A549 (cell line): ENCODE data around the gene CACNA2D2. TPM values are rescaled to one million over a fixed set of nuclear protein-coding genes. Genes with fewer than 3 reads are reported as not detected.

ENCODE experiments used
- ATAC-seq, 2 experiments: fragments of 200-7000 bp in 1 of 2; fragments of >200 bp in 1 of 2; cut with Nextera tagmentation in 1 of 2; cut with Tn5 transposase in 1 of 2; 3 replicates each; pipeline versions ENCODE4 v1.8.0 to v1.9.1; 2018 to 2020; ENCODE audit warnings: mild to moderate bottlenecking in 1 of 2, moderate library complexity in 1 of 2
- CTCF ChIA-PET: fragments of 300-600 bp; sonication (Branson Sonifier 250); formaldehyde crosslinking; extraction: SDS; loops from one replicate; lab custom pipeline; 2021; ENCODE audit warnings: antibody characterized with exemption, inconsistent platforms; lab: Yijun Ruan, JAX
- POLR2A ChIA-PET: fragments of 350-600 bp; formaldehyde crosslinking; extraction: SDS; loops from one replicate; lab custom pipeline; 2021; ENCODE audit warnings: antibody characterized with exemption, inconsistent platforms; lab: Yijun Ruan, JAX
- DNase-seq, 2 experiments: peaks; one replicate each; pipeline versions ENCODE4 v3.0.0 to v3.0.0-alpha.2; 2011 to 2016; ENCODE audit warnings: low read depth in 1 of 2, low spot score in 1 of 2
- FAIRE-seq: peaks from 2 replicates; lab custom pipeline; 2011; peaks lifted over from hg19 to GRCh38; lab: Jason Lieb, UNC
- H3K27ac ChIP-seq, 2 experiments: fragments of >200 bp; sonication (Bioruptor Twin); formaldehyde crosslinking; 3 replicates each; pipeline ENCODE4 v1.5.1; 2016 to 2017
- H3K4me1 ChIP-seq: fragments of >200 bp; sonication (Bioruptor Twin); formaldehyde crosslinking; 3 replicates; pipeline ENCODE4 v1.6.1; 2016
- H3K4me2 ChIP-seq: fragments of >200 bp; sonication (Bioruptor Twin); formaldehyde crosslinking; 3 replicates; pipeline ENCODE4 v1.6.1; 2016
- H3K4me3 ChIP-seq: fragments of >200 bp; sonication (Bioruptor Twin); formaldehyde crosslinking; 3 replicates; pipeline ENCODE4 v1.5.1; 2016
- H3K9me3 ChIP-seq: fragments of >200 bp; sonication (Bioruptor Twin); formaldehyde crosslinking; 3 replicates; pipeline ENCODE4 v1.6.1; 2016
- CBX8 ChIP-seq: fragments of 200-600 bp; sonication (generic); IDR thresholded peaks from 2 replicates; pipeline ENCODE4 v1.6.1; 2016
- EHF ChIP-seq: fragments of 250-450 bp; sonication (Bioruptor Pico); IDR thresholded peaks from 2 replicates; pipeline ENCODE4 v1.5.0; 2020; ENCODE audit warnings: mild to moderate bottlenecking
- EHMT2 ChIP-seq: fragments of 200-600 bp; sonication (generic); IDR thresholded peaks from 2 replicates; pipeline ENCODE4 v1.6.1; 2016; ENCODE audit warnings: antibody characterized with exemption, low read depth, mild to moderate bottlenecking, moderate library complexity
- GATA3 ChIP-seq: IDR thresholded peaks from 2 replicates; pipeline ENCODE4 v1.6.1; 2012; ENCODE audit warnings: borderline replicate concordance
- HEYL ChIP-seq: fragments of 250-450 bp; sonication (Bioruptor Pico); IDR thresholded peaks from 2 replicates; pipeline ENCODE4 v1.8.0; 2021; ENCODE audit warnings: mild to moderate bottlenecking, moderate library complexity
- JUN ChIP-seq, 2 experiments: fragments of >200 bp; sonication (Bioruptor Twin); formaldehyde crosslinking; IDR thresholded peaks; 2 replicates in 1 of 2; 3 replicates in 1 of 2; pipeline ENCODE4 v1.6.1; 2016 to 2017
- KDM1A ChIP-seq: fragments of 200-600 bp; sonication (generic); IDR thresholded peaks from 2 replicates; pipeline ENCODE4 v1.6.1; 2016; ENCODE audit warnings: low read depth, mild to moderate bottlenecking
- KDM5A ChIP-seq: fragments of 200-600 bp; sonication (generic); IDR thresholded peaks from 2 replicates; pipeline ENCODE4 v1.6.1; 2016; ENCODE audit warnings: antibody characterized with exemption, mild to moderate bottlenecking
- NPAS2 ChIP-seq: fragments of 250-450 bp; sonication (Bioruptor Pico); IDR thresholded peaks from 2 replicates; pipeline ENCODE4 v1.8.0; 2022; ENCODE audit warnings: mild to moderate bottlenecking, moderate library complexity, borderline replicate concordance
- NR3C1 ChIP-seq: fragments of >200 bp; sonication (Bioruptor Twin); formaldehyde crosslinking; IDR thresholded peaks from 3 replicates; pipeline ENCODE4 v1.6.1; 2017
- RCOR1 ChIP-seq: fragments of 150-350 bp; IDR thresholded peaks from 2 replicates; pipeline ENCODE4 v1.6.1; 2014; ENCODE audit warnings: antibody characterized with exemption, low read length, low read depth
- REST ChIP-seq: fragments of 200-600 bp; sonication (generic); IDR thresholded peaks from 2 replicates; pipeline ENCODE4 v1.6.1; 2016; ENCODE audit warnings: antibody characterized with exemption, mild to moderate bottlenecking, moderate library complexity
- SREBF2 ChIP-seq: fragments of 450-650 bp; IDR thresholded peaks from 2 replicates; pipeline ENCODE4 v1.6.1; 2014; ENCODE audit warnings: mild to moderate bottlenecking, moderate library complexity
- TFCP2L1 ChIP-seq: fragments of 250-450 bp; sonication (Bioruptor Pico); IDR thresholded peaks from 2 replicates; pipeline ENCODE4 v1.5.0; 2021; ENCODE audit warnings: mild to moderate bottlenecking
- WGBS: methylation state at CpG from one replicate; pipeline ENCODE4 v1.1.6; 2017; ENCODE audit errors: missing lambda C conversion rate; 5-methylcytosine and 5-hydroxymethylcytosine counted together
- polyA plus RNA-seq, 4 experiments: library from polyadenylated mRNA; depleted of rRNA in 3 of 4; stranded (reverse); fragments of >200 nt; fragmentation: RNase III in 1 of 4; extraction: RNeasy Plus Mini Kit Qiagen cat#74134 plus additional on column Dnase treatment in 1 of 4; gene quantifications; 2 replicates in 3 of 4; 3 replicates in 1 of 4; pipeline ENCODE4 v1.2.3, GENCODE V29; 2011 to 2017
- TF ChIP-seq, protein P1 (sequence below): fragments of 450-650 bp; IDR thresholded peaks from 2 replicates; pipeline ENCODE4 v1.6.1; 2014; ENCODE audit warnings: antibody characterized with exemption
- TF ChIP-seq, protein P2 (sequence below): IDR thresholded peaks from 2 replicates; pipeline ENCODE4 v1.6.1; 2012; ENCODE audit warnings: low read depth, borderline replicate concordance
- TF ChIP-seq, protein P3 (sequence below): fragments of >200 bp; sonication (Bioruptor Twin); formaldehyde crosslinking; IDR thresholded peaks from 3 replicates; pipeline ENCODE4 v1.5.1; 2016
- TF ChIP-seq, protein P4 (sequence below): IDR thresholded peaks from 2 replicates; pipeline ENCODE4 v1.6.1; 2012

Gene CACNA2D2
- polyA plus RNA-seq, 2 of the 4 experiments (the other 2 are of a cell fraction) = 0.21 to 0.75 TPM

DNA sequence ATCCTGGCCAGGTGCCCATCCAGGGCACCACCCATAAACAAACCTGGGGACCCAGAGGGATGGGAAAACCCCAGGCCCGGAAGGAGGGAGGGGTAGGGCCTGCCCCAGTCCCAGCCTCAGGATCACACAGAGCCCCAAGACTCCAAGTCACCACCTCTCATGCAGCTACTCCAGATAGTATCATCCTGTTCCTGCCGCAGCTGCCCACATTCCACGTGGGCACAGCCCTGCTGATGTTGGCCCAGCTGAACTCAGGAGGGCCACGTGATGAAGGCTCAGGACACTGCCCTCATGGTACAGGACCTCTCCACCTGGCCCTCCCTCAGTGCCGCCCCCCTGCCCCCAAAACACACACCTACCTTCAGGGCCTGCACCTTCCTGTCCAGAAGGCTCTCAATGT lies 69.5 kb downstream of the CACNA2D2 start:
- TF ChIP-seq, protein P1, sequence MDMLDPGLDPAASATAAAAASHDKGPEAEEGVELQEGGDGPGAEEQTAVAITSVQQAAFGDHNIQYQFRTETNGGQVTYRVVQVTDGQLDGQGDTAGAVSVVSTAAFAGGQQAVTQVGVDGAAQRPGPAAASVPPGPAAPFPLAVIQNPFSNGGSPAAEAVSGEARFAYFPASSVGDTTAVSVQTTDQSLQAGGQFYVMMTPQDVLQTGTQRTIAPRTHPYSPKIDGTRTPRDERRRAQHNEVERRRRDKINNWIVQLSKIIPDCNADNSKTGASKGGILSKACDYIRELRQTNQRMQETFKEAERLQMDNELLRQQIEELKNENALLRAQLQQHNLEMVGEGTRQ = no peak
- no peak for TF ChIP-seq JUN (IDR thresholded peaks at IDR 0.05)
- TF ChIP-seq SREBF2 = no peak
- no peak for TF ChIP-seq NPAS2 (CRISPR knock-in tag)
- POLR2A ChIA-PET = no interaction called here
- H3K9me3 ChIP-seq = no peaks in the 10 kb centered on the region
- no peak overlapping the region for H3K4me3 ChIP-seq
- CTCF ChIA-PET = no interaction called here
- no peaks in the 10 kb centered on the region for H3K4me1 ChIP-seq
- 19% methylated on average over 4 of the region's 5 CpGs for WGBS
- no peak for ATAC-seq
- no peak overlapping the region for H3K4me2 ChIP-seq
- FAIRE-seq = no peak
- no peak overlapping the region for H3K27ac ChIP-seq
- no peak for DNase-seq

GRCh38 chr3:50430950-50431435 lies 72.4 kb downstream of the CACNA2D2 start:
- DNase-seq (no peak), ATAC-seq (no peak), FAIRE-seq (no peak)
- Histone ChIP-seq H3K4me3 (no peak overlapping the region), H3K4me2 (no peak overlapping the region), H3K4me1 (no peaks in the 10 kb centered on the region), H3K9me3 (no peaks in the 10 kb centered on the region), H3K27ac (no peak overlapping the region)
- ChIA-PET POLR2A (no interaction called here), CTCF (interaction anchor here (1.2 kb wide), 1 partner anchor 111 kb away, joined by 5 read pairs; no protein-coding TSS in a partner anchor)
- 52% methylated on average over 4 of the region's 4 CpGs for WGBS
- TF ChIP-seq GATA3 (no peak), EHF (CRISPR knock-in tag) (no peak), KDM5A (no peak), EHMT2 (no peak), HEYL (CRISPR knock-in tag) (no peak), NR3C1 (no peak), CBX8 (no peak), KDM1A (no peak), REST (no peak), TFCP2L1 (CRISPR knock-in tag) (no peak), RCOR1 (no peak)
- TF ChIP-seq, protein P1 = no peak
- TF ChIP-seq, protein P2, sequence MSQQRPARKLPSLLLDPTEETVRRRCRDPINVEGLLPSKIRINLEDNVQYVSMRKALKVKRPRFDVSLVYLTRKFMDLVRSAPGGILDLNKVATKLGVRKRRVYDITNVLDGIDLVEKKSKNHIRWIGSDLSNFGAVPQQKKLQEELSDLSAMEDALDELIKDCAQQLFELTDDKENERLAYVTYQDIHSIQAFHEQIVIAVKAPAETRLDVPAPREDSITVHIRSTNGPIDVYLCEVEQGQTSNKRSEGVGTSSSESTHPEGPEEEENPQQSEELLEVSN = no peak
- TF ChIP-seq, protein P3, sequence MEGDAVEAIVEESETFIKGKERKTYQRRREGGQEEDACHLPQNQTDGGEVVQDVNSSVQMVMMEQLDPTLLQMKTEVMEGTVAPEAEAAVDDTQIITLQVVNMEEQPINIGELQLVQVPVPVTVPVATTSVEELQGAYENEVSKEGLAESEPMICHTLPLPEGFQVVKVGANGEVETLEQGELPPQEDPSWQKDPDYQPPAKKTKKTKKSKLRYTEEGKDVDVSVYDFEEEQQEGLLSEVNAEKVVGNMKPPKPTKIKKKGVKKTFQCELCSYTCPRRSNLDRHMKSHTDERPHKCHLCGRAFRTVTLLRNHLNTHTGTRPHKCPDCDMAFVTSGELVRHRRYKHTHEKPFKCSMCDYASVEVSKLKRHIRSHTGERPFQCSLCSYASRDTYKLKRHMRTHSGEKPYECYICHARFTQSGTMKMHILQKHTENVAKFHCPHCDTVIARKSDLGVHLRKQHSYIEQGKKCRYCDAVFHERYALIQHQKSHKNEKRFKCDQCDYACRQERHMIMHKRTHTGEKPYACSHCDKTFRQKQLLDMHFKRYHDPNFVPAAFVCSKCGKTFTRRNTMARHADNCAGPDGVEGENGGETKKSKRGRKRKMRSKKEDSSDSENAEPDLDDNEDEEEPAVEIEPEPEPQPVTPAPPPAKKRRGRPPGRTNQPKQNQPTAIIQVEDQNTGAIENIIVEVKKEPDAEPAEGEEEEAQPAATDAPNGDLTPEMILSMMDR = no peak
- TF ChIP-seq, protein P4, sequence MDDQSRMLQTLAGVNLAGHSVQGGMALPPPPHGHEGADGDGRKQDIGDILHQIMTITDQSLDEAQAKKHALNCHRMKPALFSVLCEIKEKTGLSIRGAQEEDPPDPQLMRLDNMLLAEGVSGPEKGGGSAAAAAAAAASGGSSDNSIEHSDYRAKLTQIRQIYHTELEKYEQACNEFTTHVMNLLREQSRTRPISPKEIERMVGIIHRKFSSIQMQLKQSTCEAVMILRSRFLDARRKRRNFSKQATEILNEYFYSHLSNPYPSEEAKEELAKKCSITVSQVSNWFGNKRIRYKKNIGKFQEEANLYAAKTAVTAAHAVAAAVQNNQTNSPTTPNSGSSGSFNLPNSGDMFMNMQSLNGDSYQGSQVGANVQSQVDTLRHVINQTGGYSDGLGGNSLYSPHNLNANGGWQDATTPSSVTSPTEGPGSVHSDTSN = no peak
